OCI-LY3 (cell line): ENCODE measurements around the gene SLC38A2.

ENCODE experiments used
- H2AFZ ChIP-seq: fragments of 200-600, 300-600 bp; shearing (Covaris generic); 2 replicates; pipeline ENCODE4 v1.6.0; 2014; ENCODE audit warnings: antibody characterized with exemption, low read depth, low read length
- H3K27ac ChIP-seq: fragments of 200-600, 300-600 bp; sonication (generic); 2 replicates; pipeline ENCODE4 v1.5.1; 2014; ENCODE audit warnings: mild to moderate bottlenecking, low read length, moderate library complexity, mixed read lengths
- H3K27me3 ChIP-seq: fragments of 200-600, 300-600 bp; sonication (generic); 2 replicates; pipeline ENCODE4 v1.6.1; 2014; ENCODE audit warnings: low read depth, low read length, mixed read lengths
- H3K36me3 ChIP-seq: fragments of 200-600, 300-600 bp; sonication (generic); replicated peaks from 2 replicates; pipeline ENCODE3; 2014; ENCODE audit warnings: low read depth, low read length, mixed read lengths
- H3K4me1 ChIP-seq: fragments of 300-600, 200-600 bp; sonication (generic); 2 replicates; pipeline ENCODE4 v1.6.1; 2014; ENCODE audit warnings: low read length, mixed read lengths
- H3K4me2 ChIP-seq: fragments of 200-600, 300-600 bp; sonication (generic); 2 replicates; pipeline ENCODE4 v1.6.1; 2014; ENCODE audit warnings: low read length, mixed read lengths
- H3K4me3 ChIP-seq: fragments of 300-600, 200-600 bp; sonication (generic); 2 replicates; pipeline ENCODE4 v1.5.1; 2014; ENCODE audit warnings: antibody characterized with exemption, mild to moderate bottlenecking, low read length, moderate library complexity
- H3K79me2 ChIP-seq: fragments of 300-600, 200-600 bp; shearing (Covaris generic); 2 replicates; pipeline ENCODE4 v1.6.1; 2014; ENCODE audit warnings: mild to moderate bottlenecking, low read length, mixed read lengths
- H3K9ac ChIP-seq: fragments of 300-600, 200-600 bp; shearing (Covaris generic); 2 replicates; pipeline ENCODE4 v1.6.0; 2014; ENCODE audit warnings: mild to moderate bottlenecking, low read length, moderate library complexity
- H3K9me3 ChIP-seq: fragments of 200-600, 300-600 bp; shearing (Covaris generic); 2 replicates; pipeline ENCODE4 v1.6.1; 2014; ENCODE audit warnings: low read length, mixed read lengths; ENCODE audit not compliant: insufficient read depth
- H4K20me1 ChIP-seq: fragments of 200-600, 300-600 bp; sonication (generic); 2 replicates; pipeline ENCODE4 v1.6.1; 2016; ENCODE audit warnings: low read length, mixed read lengths; ENCODE audit not compliant: insufficient read depth
- EZH2phosphoT487 ChIP-seq: fragments of 200-600 bp; shearing (Covaris generic); IDR thresholded peaks from 2 replicates; pipeline ENCODE4 v1.6.1; 2018; ENCODE audit warnings: antibody characterized with exemption, mixed run types, low read depth
- TF ChIP-seq, protein P1 (sequence below): fragments of 200-600, 300-600 bp; sonication (generic); IDR thresholded peaks from 2 replicates; pipeline ENCODE4 v1.5.1; 2014; ENCODE audit warnings: antibody characterized with exemption, low read length, low read depth

The SLC38A2 gene

DNA sequence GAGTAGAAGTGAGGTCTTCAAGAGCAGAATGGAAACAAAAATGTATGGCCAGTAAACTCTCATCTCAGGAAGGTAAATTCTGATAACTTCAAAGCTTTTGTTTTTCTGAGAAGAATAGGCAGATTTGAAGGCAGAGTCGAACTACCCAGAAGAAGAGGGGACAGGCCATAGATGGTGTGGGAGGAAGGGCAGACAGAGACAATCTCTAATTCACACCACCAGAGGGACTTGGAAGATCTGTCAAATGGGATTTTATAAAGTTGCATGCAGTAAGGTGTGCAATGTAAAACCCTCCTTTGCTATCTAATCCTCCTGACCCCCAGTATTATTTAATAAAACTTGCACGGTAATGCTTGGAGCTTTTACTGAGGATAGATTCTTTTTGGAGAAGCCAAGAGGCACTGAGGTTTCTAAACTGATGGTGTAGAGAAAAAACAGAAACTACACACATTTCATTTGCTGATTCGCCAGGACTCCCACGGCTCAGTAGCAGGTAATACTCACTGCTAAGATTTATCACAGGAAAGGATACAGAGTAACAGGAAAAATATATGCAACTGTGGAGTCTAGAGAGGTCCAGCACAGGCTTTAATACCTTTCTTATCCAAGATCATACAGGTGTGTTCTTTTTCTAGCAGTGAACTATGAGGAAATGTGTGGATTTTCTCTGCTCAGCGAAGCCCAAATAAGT is 18.3 kb downstream of the SLC38A2 start:
- Histone ChIP-seq H3K27me3 (no peaks in the 10 kb centered on the region), H4K20me1 (peaks cover 22% of the 10 kb centered on the region), H2AFZ (no peak overlapping the region), H3K36me3 (peaks cover 15% of the 10 kb centered on the region), H3K4me3 (no peak overlapping the region), H3K79me2 (no peaks in the 10 kb centered on the region), H3K4me1 (no peaks in the 10 kb centered on the region), H3K9me3 (no peaks in the 10 kb centered on the region), H3K9ac (no peak overlapping the region), H3K4me2 (no peak overlapping the region), H3K27ac (no peak overlapping the region)
- TF ChIP-seq EZH2phosphoT487 = no peak
- TF ChIP-seq, protein P1, sequence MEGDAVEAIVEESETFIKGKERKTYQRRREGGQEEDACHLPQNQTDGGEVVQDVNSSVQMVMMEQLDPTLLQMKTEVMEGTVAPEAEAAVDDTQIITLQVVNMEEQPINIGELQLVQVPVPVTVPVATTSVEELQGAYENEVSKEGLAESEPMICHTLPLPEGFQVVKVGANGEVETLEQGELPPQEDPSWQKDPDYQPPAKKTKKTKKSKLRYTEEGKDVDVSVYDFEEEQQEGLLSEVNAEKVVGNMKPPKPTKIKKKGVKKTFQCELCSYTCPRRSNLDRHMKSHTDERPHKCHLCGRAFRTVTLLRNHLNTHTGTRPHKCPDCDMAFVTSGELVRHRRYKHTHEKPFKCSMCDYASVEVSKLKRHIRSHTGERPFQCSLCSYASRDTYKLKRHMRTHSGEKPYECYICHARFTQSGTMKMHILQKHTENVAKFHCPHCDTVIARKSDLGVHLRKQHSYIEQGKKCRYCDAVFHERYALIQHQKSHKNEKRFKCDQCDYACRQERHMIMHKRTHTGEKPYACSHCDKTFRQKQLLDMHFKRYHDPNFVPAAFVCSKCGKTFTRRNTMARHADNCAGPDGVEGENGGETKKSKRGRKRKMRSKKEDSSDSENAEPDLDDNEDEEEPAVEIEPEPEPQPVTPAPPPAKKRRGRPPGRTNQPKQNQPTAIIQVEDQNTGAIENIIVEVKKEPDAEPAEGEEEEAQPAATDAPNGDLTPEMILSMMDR = peak; percentile 48

DNA sequence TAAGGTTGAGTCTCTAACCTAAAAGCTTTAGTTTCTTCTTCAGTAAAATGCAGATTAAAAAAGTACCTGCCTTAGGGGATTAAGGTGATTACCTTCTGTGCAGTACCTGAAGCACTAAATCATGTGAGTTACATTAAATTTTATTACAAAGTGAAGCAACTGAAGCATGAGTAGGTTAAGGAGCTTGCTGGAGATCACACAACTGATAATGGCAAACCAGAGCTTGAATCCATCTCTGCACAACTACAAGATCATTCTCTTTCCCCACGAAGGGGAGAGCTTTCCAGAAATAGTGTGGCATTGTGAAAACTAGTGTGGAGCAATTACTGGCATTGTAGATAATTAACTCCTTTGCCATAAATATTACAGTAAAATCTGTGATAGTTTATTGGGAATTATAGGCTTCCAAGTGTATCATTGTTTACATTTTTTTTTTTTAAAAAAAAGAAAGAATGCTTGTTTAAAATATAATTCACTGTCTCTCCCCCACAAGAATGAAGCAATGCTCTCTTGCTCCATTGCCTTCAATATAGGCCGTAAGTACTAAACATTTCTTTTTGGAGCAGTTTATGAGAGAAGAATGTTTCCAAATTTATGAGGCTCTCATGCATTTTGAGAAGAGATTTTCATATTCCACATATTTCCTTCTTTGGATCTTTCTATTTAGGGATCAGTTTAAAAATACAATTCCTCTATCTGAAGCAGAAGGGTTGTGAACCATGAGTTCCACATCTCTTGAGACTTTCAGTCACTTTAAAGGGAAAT is 20.5 kb downstream of the SLC38A2 start:
- Histone ChIP-seq H3K27me3 (no peaks in the 10 kb centered on the region), H3K4me1 (no peaks in the 10 kb centered on the region), H3K9me3 (no peaks in the 10 kb centered on the region), H4K20me1 (0 out of 2 replicates have a peak, but pooled peaks cover under 1% of the 10 kb centered on the region), H3K4me3 (no peak overlapping the region), H2AFZ (no peak overlapping the region), H3K36me3 (no peaks in the 10 kb centered on the region), H3K9ac (no peak overlapping the region), H3K27ac (no peak overlapping the region), H3K79me2 (no peaks in the 10 kb centered on the region), H3K4me2 (no peak overlapping the region)
- TF ChIP-seq, protein P1 = no peak
- TF ChIP-seq EZH2phosphoT487 = no peak

DNA sequence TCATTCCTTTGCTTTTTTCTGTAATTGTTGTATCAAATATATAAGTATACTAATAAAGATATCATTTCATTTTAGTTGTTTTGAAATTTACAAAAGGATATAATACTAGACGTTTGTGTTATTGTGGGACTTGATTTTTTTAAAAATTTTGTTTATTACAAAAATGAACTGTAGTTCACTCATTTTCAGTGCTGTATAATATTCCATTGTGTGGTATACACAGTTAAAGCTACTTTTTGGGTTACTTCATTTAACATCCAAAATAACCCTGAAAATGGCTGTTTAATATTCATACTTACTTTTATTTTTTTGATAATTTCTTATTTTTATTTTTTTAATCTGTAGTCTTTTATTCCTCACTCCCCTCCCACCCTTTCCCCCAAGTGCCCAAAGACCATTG is 21.4 kb downstream of the SLC38A2 start:
- Histone ChIP-seq H3K79me2 (no peaks in the 10 kb centered on the region), H3K4me3 (no peak overlapping the region), H3K36me3 (no peaks in the 10 kb centered on the region), H3K27ac (no peak overlapping the region), H3K4me2 (no peak overlapping the region), H3K27me3 (no peaks in the 10 kb centered on the region), H3K9me3 (no peaks in the 10 kb centered on the region), H4K20me1 (no peaks in the 10 kb centered on the region), H2AFZ (no peak overlapping the region), H3K9ac (no peak overlapping the region), H3K4me1 (no peaks in the 10 kb centered on the region)
- TF ChIP-seq EZH2phosphoT487 = no peak
- TF ChIP-seq, protein P1 = no peak

DNA sequence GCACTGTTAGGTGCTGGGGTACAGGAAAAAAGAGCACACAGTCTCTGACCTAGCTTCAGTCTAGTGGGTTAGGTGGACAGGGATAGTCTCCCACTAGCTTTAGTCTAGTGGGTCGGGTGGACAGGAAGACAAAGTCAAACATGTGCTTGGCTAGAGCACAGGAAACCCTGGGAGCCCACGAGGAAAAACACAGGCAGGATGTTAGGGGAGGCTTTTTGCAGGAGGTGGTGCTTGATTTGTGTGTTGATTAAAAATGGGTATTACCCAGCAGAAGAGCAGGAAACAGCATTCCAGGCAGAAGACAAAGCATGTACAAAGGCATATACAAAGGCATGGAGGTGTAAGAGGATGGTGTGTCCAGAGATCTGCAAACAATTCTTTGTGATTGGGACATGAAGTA is 23.3 kb downstream of the SLC38A2 start:
- H3K4me1 ChIP-seq = no peaks in the 10 kb centered on the region
- H3K4me3 ChIP-seq = no peak overlapping the region
- H4K20me1 ChIP-seq = no peaks in the 10 kb centered on the region
- no peaks in the 10 kb centered on the region for H3K36me3 ChIP-seq
- H3K27ac ChIP-seq = no peak overlapping the region
- H3K4me2 ChIP-seq = no peak overlapping the region
- no peaks in the 10 kb centered on the region for H3K27me3 ChIP-seq
- no peak overlapping the region for H2AFZ ChIP-seq
- H3K79me2 ChIP-seq = no peaks in the 10 kb centered on the region
- TF ChIP-seq EZH2phosphoT487 = no peak
- TF ChIP-seq, protein P1 = no peak
- no peaks in the 10 kb centered on the region for H3K9me3 ChIP-seq
- H3K9ac ChIP-seq = no peak overlapping the region
